Spleen (tissue), 11 donors: Measurements from ENCODE around the gene KCNJ10. TPM values are rescaled to one million over a fixed set of nuclear protein-coding genes. Genes with fewer than 3 reads are reported as not detected.

Source experiments
- DNase-seq: peaks from one replicate; pipeline ENCODE4 v3.0.0-alpha.2; 2020
- H3K27ac ChIP-seq, 8 donors: fragments of 200-600 bp; sonication (generic) in 7 of 8; 1 replicate in 4 of 8; 2 replicates in 4 of 8; pipeline versions ENCODE4 v1.5.0 to v1.8.0; 2016 to 2021; ENCODE audit warnings: inconsistent platforms in 4 of 8, mild to moderate bottlenecking in 4 of 8, moderate library complexity in 1 of 8
- H3K27me3 ChIP-seq, 7 donors: fragments of 200-600 bp; sonication (generic) in 6 of 7; replicated peaks in 1 of 7; 1 replicate in 4 of 7; 2 replicates in 3 of 7; pipeline versions ENCODE4 v1.5.0 to v1.8.0; 2016 to 2021; ENCODE audit warnings: inconsistent platforms in 3 of 7, mild to moderate bottlenecking in 1 of 7
- H3K36me3 ChIP-seq, 6 donors: fragments of 200-600 bp; sonication (generic) in 5 of 6; 1 replicate in 4 of 6; 2 replicates in 2 of 6; pipeline versions ENCODE4 v1.5.0 to v1.8.0; 2016 to 2021; ENCODE audit warnings: inconsistent platforms in 2 of 6
- H3K4me1 ChIP-seq, 6 donors: fragments of 200-600 bp; sonication (generic) in 5 of 6; 1 replicate in 3 of 6; 2 replicates in 3 of 6; pipeline versions ENCODE4 v1.5.0 to v1.8.0; 2016 to 2021; ENCODE audit warnings: inconsistent platforms in 3 of 6
- H3K4me3 ChIP-seq, 8 donors: fragments of 200-600 bp; sonication (generic) in 7 of 8; 1 replicate in 4 of 8; 2 replicates in 4 of 8; pipeline versions ENCODE4 v1.5.0 to v1.8.0; 2016 to 2021; ENCODE audit warnings: inconsistent platforms in 4 of 8, mild to moderate bottlenecking in 4 of 8, moderate library complexity in 2 of 8
- H3K9me3 ChIP-seq, 8 donors: fragments of 200-600 bp; sonication (generic) in 7 of 8; 1 replicate in 4 of 8; 2 replicates in 4 of 8; pipeline versions ENCODE4 v1.5.0 to v1.8.0; 2016 to 2021; ENCODE audit warnings: inconsistent platforms in 4 of 8
- CTCF ChIP-seq, 11 experiments: fragments of 200-600 bp in 7 of 11; fragments of 450-650 bp in 4 of 11; sonication (generic) in 4 of 11; IDR thresholded peaks in 8 of 11; conservative IDR thresholded peaks in 3 of 11; 1 replicate in 7 of 11; 2 replicates in 4 of 11; pipeline versions ENCODE4 v1.4.0 to v1.8.0; 2016 to 2021; ENCODE audit warnings: antibody characterized with exemption in 11 of 11, inconsistent platforms in 4 of 11, mild to moderate bottlenecking in 1 of 11
- POLR2A ChIP-seq, 3 donors: fragments of 450-650 bp; IDR thresholded peaks; one replicate each; pipeline ENCODE4 v1.5.1; 2017; ENCODE audit warnings: antibody characterized with exemption in 3 of 3, mild to moderate bottlenecking in 1 of 3
- POLR2AphosphoS5 ChIP-seq, 3 donors: sonication (generic); formaldehyde crosslinking; IDR thresholded peaks; one replicate each; pipeline ENCODE4 v1.5.1; 2017; ENCODE audit warnings: antibody characterized with exemption in 3 of 3
- WGBS, 5 donors: extraction: QIAGEN DNeasy Blood & Tissue Kit in 3 of 5; methylation state at CpG; one replicate each; pipeline versions ENCODE4 v1.1.5 to v1.1.7; 2013 to 2018; 5-methylcytosine and 5-hydroxymethylcytosine counted together
- intact Hi-C: fragments of 100-400 bp; cut with DNase I; formaldehyde crosslinking; loops from one replicate; pipeline ENCODE4 v1.15.0; 2023; ENCODE audit warnings: low total_unique reads
- polyA plus RNA-seq, 3 donors: library from polyadenylated mRNA; stranded (reverse); fragments of 200-250 nt; gene quantifications; one replicate each; pipeline ENCODE4 v1.2.1, GENCODE V29; 2013
- total RNA-seq, 7 donors: library from RNA; depleted of rRNA in 3 of 7; stranded (reverse); fragments of >200 nt in 3 of 7; fragmentation: NEBNext Ultra II Directional in 4 of 7; extraction: Animal tissue kit (Norgen Biotek cat#: 25700) in 4 of 7; gene quantifications; one replicate each; pipeline versions ENCODE4 v1.1.0 to v1.2.1, GENCODE V29; 2016 to 2021
- donor health status: healthy with polysubstance abuse.
- donor health status: DM: no; HTN: no; CAD: no; lungs with moderate emphysema.
- donor health status: DM: no; HTN: no; CAD: no.
- donor health status: Bipolar disorder and iron deficiency.
- donor health status: healthy.
- donor health status: DM: no; HTN: no; CAD: no.
- donor health status: DM: yes; HTN: yes; CAD: no.

The KCNJ10 gene
- total and polyA plus RNA-seq, 10 donors, result 3.7 to 30.8 (median 14.2) TPM

DNA sequence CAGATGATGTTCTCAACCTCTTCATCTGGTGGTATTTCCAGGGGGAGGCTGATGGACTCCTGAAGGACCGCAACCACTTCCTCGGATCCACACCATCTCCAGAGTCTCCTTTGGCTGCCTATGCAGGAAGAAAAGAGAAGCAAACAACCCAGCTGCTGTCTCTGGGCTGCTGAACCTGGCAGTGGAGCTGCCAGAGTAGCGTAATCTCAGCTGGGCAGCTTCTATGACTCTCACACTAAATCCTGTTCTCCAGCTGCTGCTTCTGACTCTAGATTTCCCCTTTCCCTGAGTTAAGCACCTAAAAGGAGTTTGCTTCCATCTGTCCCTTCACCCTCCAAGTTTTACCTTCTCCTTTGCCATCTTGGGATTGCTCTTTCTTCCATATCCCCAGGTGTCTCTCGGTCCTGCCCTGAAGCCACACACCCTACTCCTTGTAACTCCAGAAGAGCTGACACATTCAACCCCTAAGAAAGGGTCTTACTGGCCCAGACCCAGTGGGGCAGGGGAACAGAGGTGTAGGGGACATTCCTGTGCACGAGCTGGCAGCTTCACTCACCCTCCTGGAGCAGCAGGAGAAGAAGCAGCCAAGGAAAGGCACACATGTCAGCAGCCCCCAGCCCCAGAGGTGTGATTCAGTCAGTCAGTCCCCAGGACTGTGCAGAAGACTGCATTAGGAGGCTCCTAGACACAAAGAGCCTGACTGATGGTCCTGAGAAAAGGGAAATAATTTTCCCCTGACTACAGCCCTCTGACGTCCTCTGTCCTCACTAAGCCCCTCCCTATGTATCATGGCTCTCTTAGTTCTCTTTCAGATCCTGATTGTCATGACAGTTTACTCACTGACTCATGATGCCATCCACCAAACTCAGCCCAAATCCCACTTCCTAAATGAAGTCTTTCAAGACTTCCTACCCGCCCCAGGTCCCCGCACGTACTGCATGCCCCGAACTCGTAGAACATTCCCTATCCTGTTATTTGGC is 116.1 kb downstream of the KCNJ10 start, which contains the start of gene SLAMF9:
Gene SLAMF9 (minus strand): TSS at position 702 of the 980 bp plus-strand sequence. CDS start 100 bp downstream, at position 602.
- TF ChIP-seq CTCF (IDR thresholded peaks at IDR 0.05 in 8 of 11, conservative IDR thresholded peaks at IDR 0.05 in 3 of 11) (no peak), POLR2AphosphoS5 (IDR thresholded peaks at IDR 0.05) (peak in 1 of 3 donors; percentile 12)
- Histone ChIP-seq H3K9me3 (no peaks in the 10 kb centered on the region), H3K36me3 (no peaks in the 10 kb centered on the region), H3K27me3 (peaks cover 0 to 31% (median 4%) of the 10 kb centered on the region in 7 donors), H3K27ac (no peak within 1 kb of the TSS), H3K4me3 (no peak within 1 kb of the TSS), H3K4me1 (no peaks in the 10 kb centered on the region)
- WGBS, 5 donors, result 68 to 78% (median 75%) methylated on average over 11 of the region's 11 CpGs
- intact Hi-C loops, result no loop called here
- peak; percentile 61 for DNase-seq

- Histone ChIP-seq H3K36me3 (no peaks in the 10 kb centered on the region), H3K27ac (no peak overlapping the region), H3K9me3 (no peaks in the 10 kb centered on the region), H3K4me3 (no peak overlapping the region), H3K4me1 (no peaks in the 10 kb centered on the region), H3K27me3 (peaks cover 0 to 31% (median 4%) of the 10 kb centered on the region in 7 donors)
- intact Hi-C loops, result no loop called here
- WGBS, 5 donors, result 82 to 93% (median 84%) methylated on average over 5 of the region's 5 CpGs
- DNase-seq, result peak; percentile 29
- TF ChIP-seq POLR2AphosphoS5 (IDR thresholded peaks at IDR 0.05) (no peak), POLR2A (IDR thresholded peaks at IDR 0.05) (no peak), CTCF (IDR thresholded peaks at IDR 0.05 in 8 of 11, conservative IDR thresholded peaks at IDR 0.05 in 3 of 11) (no peak)
Observed at GRCh38 chr1:159952932-159953331, 117.0 kb downstream of the KCNJ10 start.

DNA sequence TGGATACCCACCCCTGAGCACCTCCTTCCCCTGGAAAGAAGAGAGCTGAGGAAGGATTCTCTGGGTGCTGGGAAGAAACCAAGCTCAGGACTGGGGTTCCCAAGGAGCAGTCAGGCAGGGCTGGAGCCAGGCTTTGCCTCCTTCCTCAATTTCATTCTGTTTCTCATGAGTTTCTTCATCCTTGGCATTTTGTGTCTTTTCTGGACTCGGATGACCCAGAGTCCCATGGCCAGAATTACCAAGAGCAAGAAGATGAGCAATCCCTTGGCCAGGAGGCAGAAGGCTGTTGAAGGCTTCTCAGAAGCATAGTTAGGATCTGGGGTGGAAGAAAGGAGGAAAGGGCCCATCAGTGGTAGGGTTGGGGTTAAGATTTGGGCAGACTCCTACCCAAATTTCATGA is 118.4 kb downstream of the KCNJ10 start:
- WGBS, 5 donors, result 82 to 93% (median 87%) methylated on average over 1 of the region's 1 CpG
- Histone ChIP-seq H3K4me3 (no peak overlapping the region), H3K27ac (no peak overlapping the region), H3K27me3 (peaks cover 0 to 35% (median 4%) of the 10 kb centered on the region in 7 donors), H3K4me1 (no peaks in the 10 kb centered on the region), H3K36me3 (no peaks in the 10 kb centered on the region), H3K9me3 (no peaks in the 10 kb centered on the region)
- TF ChIP-seq POLR2A (IDR thresholded peaks at IDR 0.05) (no peak), POLR2AphosphoS5 (IDR thresholded peaks at IDR 0.05) (no peak), CTCF (IDR thresholded peaks at IDR 0.05 in 8 of 11, conservative IDR thresholded peaks at IDR 0.05 in 3 of 11) (no peak)
- peak; percentile 15 for DNase-seq
- intact Hi-C loops, result no loop called here

DNA sequence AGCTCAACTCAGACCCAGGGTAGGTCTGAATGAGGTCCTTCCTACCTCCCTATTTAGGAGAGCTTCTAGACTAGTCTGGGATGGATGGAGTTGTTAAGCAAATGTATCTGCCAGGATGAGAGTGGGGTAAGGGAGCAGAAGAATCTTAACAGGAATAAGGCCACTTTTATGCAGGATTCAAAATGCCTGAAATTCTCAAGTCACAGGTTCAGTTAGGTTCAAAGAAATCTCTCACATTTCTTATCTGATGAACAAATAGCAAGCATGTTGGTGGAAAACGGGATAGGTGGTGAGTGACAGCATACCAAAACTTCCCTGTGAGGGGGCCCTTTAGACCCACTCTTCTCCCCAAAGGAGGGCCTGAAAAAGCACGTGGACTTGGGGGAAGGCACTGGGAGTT is 118.9 kb downstream of the KCNJ10 start:
- intact Hi-C loops, result no loop called here
- H3K27ac ChIP-seq, result no peak overlapping the region
- DNase-seq, result no peak
- peaks cover 0 to 40% (median 5%) of the 10 kb centered on the region in 7 donors for H3K27me3 ChIP-seq
- no peaks in the 10 kb centered on the region for H3K9me3 ChIP-seq
- no peak for TF ChIP-seq CTCF (IDR thresholded peaks at IDR 0.05 in 8 of 11, conservative IDR thresholded peaks at IDR 0.05 in 3 of 11)
- no peak for TF ChIP-seq POLR2AphosphoS5 (IDR thresholded peaks at IDR 0.05)
- TF ChIP-seq POLR2A (IDR thresholded peaks at IDR 0.05), result no peak
- 51 to 85% (median 65%) methylated on average over 2 of the region's 2 CpGs for WGBS, 5 donors
- no peak overlapping the region for H3K4me3 ChIP-seq
- peaks cover 0 to 2% (median 0%) of the 10 kb centered on the region in 6 donors for H3K4me1 ChIP-seq
- no peaks in the 10 kb centered on the region for H3K36me3 ChIP-seq
